Fibroblast of lung (primary cell): ENCODE results near the gene CDH4.

Experiments used
- CTCF ChIP-seq, 2 donors: IDR thresholded peaks in 1 of 2; conservative IDR thresholded peaks in 1 of 2; 1 replicate in 1 of 2; 2 replicates in 1 of 2; pipeline ENCODE4 v1.5.1; 2011 to 2012; ENCODE audit warnings: low read length in 2 of 2, control low read depth in 1 of 2, inconsistent platforms in 1 of 2, low read depth in 1 of 2, mild to moderate bottlenecking in 1 of 2
- EZH2 ChIP-seq: IDR thresholded peaks from 2 replicates; pipeline ENCODE4 v1.5.1; 2012; ENCODE audit warnings: low read length, control low read depth, mild to moderate bottlenecking; ENCODE audit errors: missing control alignments

GRCh38 chr20:61809006-61809770 is 557.1 kb downstream of the CDH4 start:
- TF ChIP-seq CTCF (conservative IDR thresholded peaks at IDR 0.05 in 1 of 2, IDR thresholded peaks at IDR 0.05 in 1 of 2; ENCODE audit: low read depth in 1 of 2, low read length in 2 of 2): no peak
- no peak for TF ChIP-seq EZH2
